ENCODE results near the gene IGSF9. TPM values are rescaled to one million over a fixed set of nuclear protein-coding genes. Genes with fewer than 3 reads are reported as not detected.

Gene IGSF9
- total and polyA plus RNA-seq, 10 of the 15 experiments (the other 5 are each of a cell fraction or from before 2014, with no cell fraction given): 0.04 to 0.07 TPM; not detected in 8

DNA sequence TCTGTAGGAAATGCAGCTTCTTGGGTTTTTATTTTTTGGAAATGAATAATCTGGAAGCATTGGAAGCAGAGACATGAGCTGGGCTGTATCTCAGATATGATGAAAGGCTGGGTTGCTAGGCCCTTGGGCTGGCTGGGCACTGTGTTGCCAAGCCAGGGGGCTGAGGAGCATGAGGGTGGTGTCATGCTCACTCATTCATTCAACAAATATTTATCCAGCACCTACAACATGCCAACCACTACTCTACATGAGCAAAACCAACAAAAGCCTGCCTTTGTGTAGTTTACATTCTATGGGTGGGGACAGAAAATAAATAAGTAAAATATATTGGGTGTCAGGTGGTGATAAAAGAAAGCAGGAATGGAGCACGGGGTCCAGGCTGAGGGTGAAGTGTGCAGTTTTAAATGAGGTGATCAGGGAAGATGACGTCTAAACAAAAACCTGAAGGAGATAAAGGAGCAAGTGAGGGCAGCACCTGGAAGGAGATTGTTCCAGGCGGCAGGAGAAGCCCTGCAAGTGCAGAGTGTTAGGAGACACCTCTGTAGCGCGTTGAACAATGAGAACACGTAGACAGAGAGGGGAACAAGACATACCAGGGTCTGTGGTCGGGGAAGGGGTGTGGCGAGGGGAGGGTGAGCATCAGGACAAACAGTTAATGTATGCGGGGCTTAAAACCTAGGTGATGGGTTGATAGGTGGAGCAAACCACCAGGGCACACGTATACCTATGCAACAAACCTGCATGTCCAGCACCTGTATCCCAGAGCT is 31.0 kb downstream of the IGSF9 start:
- ChIA-PET CTCF (interaction anchor here (0.7 to 2.5 kb wide), 4 partner anchors 20 to 93 kb away, joined by 3 to 8 read pairs (median 4); no protein-coding TSS in a partner anchor), SMC1A (ENCODE audit: uncharacterized antibody, unreplicated experiment) (interaction anchor here (1.0 to 1.7 kb wide), 3 partner anchors 10 to 20 kb away, joined by 3 to 4 read pairs (median 3); no protein-coding TSS in a partner anchor), POLR2A (no interaction called here), RAD21 (ENCODE audit: unreplicated experiment) (interaction anchor here (1.0 kb wide), 1 partner anchor 21 kb away, joined by 3 read pairs; no protein-coding TSS in a partner anchor)
- Histone ChIP-seq H3K9me3 (replicated peaks; ENCODE audit: control insufficient read depth, insufficient read depth, low read length) (no peaks in the 10 kb centered on the region), H3K27ac (ENCODE audit: control insufficient read depth, insufficient read depth) (no peak overlapping the region), H3K4me3 (no peak overlapping the region), H3K36me3 (ENCODE audit: control insufficient read depth in 2 of 2, insufficient read depth in 2 of 2, low read length in 1 of 2) (peaks cover 4 to 17% of the 10 kb centered on the region in 2 experiments; a peak in 3 of 4 replicates), H3K27me3 (replicated peaks in 1 of 2; ENCODE audit: control insufficient read depth in 2 of 2, insufficient read depth in 2 of 2, low read length in 1 of 2) (no peaks in the 10 kb centered on the region), H2AFZ (ENCODE audit: control insufficient read depth, low read depth, low read length) (no peak overlapping the region), H3K79me2 (ENCODE audit: control insufficient read depth, insufficient read depth, low read length) (peaks cover 2% of the 10 kb centered on the region), H3K4me1 (ENCODE audit: control insufficient read depth, insufficient read depth, low read length) (peaks cover 26% of the 10 kb centered on the region), H3K9ac (ENCODE audit: control insufficient read depth, insufficient read depth, low read length) (no peak overlapping the region), H3K4me2 (ENCODE audit: control insufficient read depth, insufficient read depth) (no peak overlapping the region), H4K20me1 (ENCODE audit: control insufficient read depth, insufficient read depth) (no peaks in the 10 kb centered on the region)
- DNase-seq (ENCODE audit: low read depth, low spot score) (no peak), ATAC-seq (no peak), FAIRE-seq (no peak)
- intact Hi-C loops (cut with micrococcal nuclease; ENCODE audit: unreplicated experiment): no loop called here
- BruUV-seq (replicated peaks): no TSS peak
- in situ Hi-C loops (cut with MboI): no loop called here
- 91% methylated on average over 9 of the region's 10 CpGs for WGBS (ENCODE audit: insufficient coverage, insufficient replicate concordance, low lambda C conversion rate, missing lambda C conversion rate)
- TF ChIP-seq NFXL1 (IDR thresholded peaks at IDR 0.05; ENCODE audit: borderline replicate concordance) (no peak), MYB (IDR thresholded peaks at IDR 0.05; ENCODE audit: borderline replicate concordance, low read depth, low read length) (no peak), KAT2A (conservative IDR thresholded peaks at IDR 0.05; ENCODE audit: control insufficient read depth, low read depth, low read length) (no peak), TARDBP (IDR thresholded peaks at IDR 0.05; ENCODE audit: borderline replicate concordance) (no peak)

DNA sequence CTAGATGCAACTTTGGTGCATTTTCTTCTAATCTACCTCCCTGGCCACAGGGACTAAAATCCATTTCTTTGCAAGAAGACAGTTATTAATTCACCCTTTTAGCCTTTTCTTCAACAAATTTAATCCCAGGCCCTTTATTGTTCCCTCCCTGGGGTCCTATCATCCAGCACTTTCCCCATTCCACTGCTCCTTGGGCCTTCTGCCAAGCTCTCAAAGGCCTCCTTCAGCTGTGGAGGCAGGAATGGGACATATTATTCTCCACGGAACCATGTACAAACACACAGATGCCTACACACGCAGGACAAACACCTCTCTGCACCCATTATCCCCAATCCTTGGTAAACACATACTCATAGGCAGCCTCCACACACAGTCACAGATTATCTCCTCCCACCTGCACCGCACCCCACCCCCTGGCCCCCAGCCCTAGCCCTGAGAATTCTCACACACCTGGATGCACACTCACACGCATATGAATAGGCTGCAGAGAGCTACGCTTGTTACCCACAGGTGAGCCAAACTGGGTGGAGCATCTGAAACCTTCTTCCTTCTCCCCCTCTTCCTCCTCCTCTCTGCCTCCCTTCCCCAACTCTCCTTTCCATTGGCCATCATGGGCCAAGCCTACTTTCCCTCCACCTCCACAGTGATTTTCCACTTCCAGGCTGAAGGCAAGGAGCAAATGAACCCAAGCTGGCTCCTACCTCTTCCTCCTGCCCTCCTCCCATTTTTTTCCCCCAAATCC is 31.8 kb downstream of the IGSF9 start:
- Histone ChIP-seq H4K20me1 (ENCODE audit: control insufficient read depth, insufficient read depth) (no peaks in the 10 kb centered on the region), H3K27ac (ENCODE audit: control insufficient read depth, insufficient read depth) (no peak overlapping the region), H3K4me3 (no peak overlapping the region), H2AFZ (ENCODE audit: control insufficient read depth, low read depth, low read length) (no peak overlapping the region), H3K79me2 (ENCODE audit: control insufficient read depth, insufficient read depth, low read length) (no peaks in the 10 kb centered on the region; the same call in 1 of the 2 replicates), H3K27me3 (replicated peaks in 1 of 2; ENCODE audit: control insufficient read depth in 2 of 2, insufficient read depth in 2 of 2, low read length in 1 of 2) (no peaks in the 10 kb centered on the region), H3K4me2 (ENCODE audit: control insufficient read depth, insufficient read depth) (no peak overlapping the region), H3K9ac (ENCODE audit: control insufficient read depth, insufficient read depth, low read length) (no peak overlapping the region), H3K4me1 (ENCODE audit: control insufficient read depth, insufficient read depth, low read length) (peaks cover 26% of the 10 kb centered on the region), H3K9me3 (replicated peaks; ENCODE audit: control insufficient read depth, insufficient read depth, low read length) (no peaks in the 10 kb centered on the region), H3K36me3 (ENCODE audit: control insufficient read depth in 2 of 2, insufficient read depth in 2 of 2, low read length in 1 of 2) (peaks cover 0 to 10% of the 10 kb centered on the region in 2 experiments; a peak in 3 of 4 replicates)
- ATAC-seq (no peak), FAIRE-seq (no peak), DNase-seq (ENCODE audit: low read depth, low spot score) (no peak)
- ChIA-PET CTCF (interaction anchor here (0.7 to 1.4 kb wide), 2 partner anchors 21 to 24 kb away, joined by 3 to 4 read pairs; no protein-coding TSS in a partner anchor), SMC1A (ENCODE audit: uncharacterized antibody, unreplicated experiment) (interaction anchor here (1.0 to 1.1 kb wide), 2 partner anchors 9 to 12 kb away, joined by 3 read pairs; no protein-coding TSS in a partner anchor), POLR2A (no interaction called here), RAD21 (ENCODE audit: unreplicated experiment) (interaction anchor here (1.0 kb wide), 1 partner anchor 20 kb away, joined by 3 read pairs; no protein-coding TSS in a partner anchor)
- in situ Hi-C loops (cut with MboI): no loop called here
- no TSS peak for BruUV-seq (replicated peaks)
- no peak for TF ChIP-seq PAX8 (IDR thresholded peaks at IDR 0.05)
- peak; percentile 61 for TF ChIP-seq POLR2A (IDR thresholded peaks at IDR 0.05; ENCODE audit: low read depth, low read length)
- WGBS (ENCODE audit: insufficient coverage, insufficient replicate concordance, low lambda C conversion rate, missing lambda C conversion rate): 53% methylated on average over 5 of the region's 5 CpGs
- intact Hi-C loops (cut with micrococcal nuclease; ENCODE audit: unreplicated experiment): no loop called here
